Measurements from ENCODE around the gene TRPM4. TPM values are rescaled to one million over a fixed set of nuclear protein-coding genes. Genes with fewer than 3 reads are reported as not detected.

Gene TRPM4
- total and polyA plus RNA-seq, 2 of the 8 experiments (the other 6 are each of a cell fraction or from before 2014, with no cell fraction given) = 11.3 to 13.3 TPM

- TF ChIP-seq USF2 (IDR thresholded peaks at IDR 0.05; ENCODE audit: low read length) (no peak), HDAC2 (IDR thresholded peaks at IDR 0.05; ENCODE audit: borderline replicate concordance in 1 of 2, low read depth in 2 of 2, low read length in 2 of 2) (peak in 1 of 2 experiments; percentile 59; a peak in 1 of 4 replicates), CHD1 (IDR thresholded peaks at IDR 0.05; ENCODE audit: low read depth, low read length) (0 out of 2 replicates have a peak, but pooled peaks have one; percentile 75), SAP30 (IDR thresholded peaks at IDR 0.05; ENCODE audit: insufficient read depth, insufficient replicate concordance, low read length) (no peak), BACH1 (IDR thresholded peaks at IDR 0.05; ENCODE audit: low read length) (peak; percentile 87), EP300 (IDR thresholded peaks at IDR 0.05; ENCODE audit: borderline replicate concordance in 1 of 2, low read depth in 2 of 2, low read length in 2 of 2) (peak in 1 of 2 experiments; percentile 76; a peak in 1 of 3 replicates), YY1 (IDR thresholded peaks at IDR 0.05; ENCODE audit: low read depth, low read length) (no peak), PHF8 (conservative IDR thresholded peaks at IDR 0.05; ENCODE audit: low read depth, low read length) (peak; percentile 71), ASH2L (IDR thresholded peaks at IDR 0.05; ENCODE audit: low read length) (peak; percentile 47), NANOG (IDR thresholded peaks at IDR 0.05; ENCODE audit: insufficient read depth, low read depth, low read length, poor library complexity, severe bottlenecking) (no peak), CHD2 (IDR thresholded peaks at IDR 0.05; ENCODE audit: low read length) (no peak), EZH2 (IDR thresholded peaks at IDR 0.05; ENCODE audit: low read depth, low read length, severe bottlenecking) (no peak), SIRT6 (IDR thresholded peaks at IDR 0.05; ENCODE audit: low read length) (no peak), SRF (IDR thresholded peaks at IDR 0.05; ENCODE audit: low read depth, low read length) (no peak), JUND (IDR thresholded peaks at IDR 0.05; ENCODE audit: low read length) (peak; percentile 83), CREB1 (IDR thresholded peaks at IDR 0.05) (no peak), SIN3A (conservative IDR thresholded peaks at IDR 0.05 in 1 of 2, IDR thresholded peaks at IDR 0.05 in 1 of 2; ENCODE audit: low read depth in 1 of 2, low read length in 2 of 2) (peak in 1 of 2 experiments; percentile 62; a peak in 2 of 4 replicates), POU5F1 (IDR thresholded peaks at IDR 0.05; ENCODE audit: low read depth, low read length) (no peak), TEAD4 (IDR thresholded peaks at IDR 0.05; ENCODE audit: low read depth, low read length) (no peak), MAX (IDR thresholded peaks at IDR 0.05) (peak; percentile 72; the same call in 1 of the 2 replicates), RFX5 (IDR thresholded peaks at IDR 0.05; ENCODE audit: borderline replicate concordance, low read depth, low read length) (no peak), SP2 (IDR thresholded peaks at IDR 0.05; ENCODE audit: low read length) (peak; percentile 35; the same call in 1 of the 2 replicates)
Observed at GRCh38 chr19:49118565-49119410, 38.8 kb upstream of the TRPM4 start, which contains the start of gene C19orf73 (continued).
